ENCODE data around the gene CD7. TPM values are rescaled to one million over a fixed set of nuclear protein-coding genes. Genes with fewer than 3 reads are reported as not detected.
A peak's percentile ranks its signal among the peaks of the same experiment; 100 is the strongest.

CD7 gene
- polyA plus RNA-seq, 1 of the 3 experiments (the other 2 are of a cell fraction), result 0.07 TPM

- DNase-seq, result no peak
- Histone ChIP-seq H2AFZ (ENCODE audit: low read depth) (peak overlapping the region; percentile 79; the same call in 1 of the 2 replicates), H3K27ac (ENCODE audit: low read depth in 2 of 2, low read length in 1 of 2) (peak overlapping the region in 1 of 2 experiments; percentile 95; a peak in 2 of 4 replicates), H3K27me3 (ENCODE audit: insufficient read depth) (no peaks in the 10 kb centered on the region), H3K9me2 (no peaks in the 10 kb centered on the region), H4K20me1 (ENCODE audit: insufficient read depth) (no peaks in the 10 kb centered on the region), H3K9me3 (no peaks in the 10 kb centered on the region), H3K4me1 (ENCODE audit: control insufficient read depth in 1 of 2, insufficient read depth in 2 of 2, low read depth in 1 of 2, low read length in 1 of 2) (peaks cover 15% of the 10 kb centered on the region in 2 experiments; a peak in 2 of 4 replicates), H3F3A (replicated peaks; ENCODE audit: insufficient read depth) (peaks cover 37% of the 10 kb centered on the region), H3K4me3 (ENCODE audit: low read depth in 2 of 2, low read length in 1 of 2) (peak overlapping the region; percentile 75 to 95), H3K36me3 (replicated peaks in 1 of 2; ENCODE audit: control insufficient read depth in 1 of 2, insufficient read depth in 2 of 2, low read length in 1 of 2) (no peaks in the 10 kb centered on the region), H3K79me2 (ENCODE audit: insufficient read depth) (peaks cover 5% of the 10 kb centered on the region), H3K4me2 (peak overlapping the region; percentile 98), H3K9ac (peak overlapping the region; percentile 91)
- ChIA-PET POLR2A (interaction anchor here (0.9 to 3.2 kb wide), 7 partner anchors 8 to 50 kb away, joined by 3 to 48 read pairs (median 7); partner anchors contain the start of gene CSNK1D), CTCF (interaction anchor here (0.9 to 2.2 kb wide), 8 partner anchors 8 to 57 kb away, joined by 3 to 9 read pairs (median 4); partner anchors contain the start of gene CSNK1D)
- TF ChIP-seq USF2 (IDR thresholded peaks at IDR 0.05; ENCODE audit: borderline replicate concordance, low read depth, low read length) (no peak), MAX (IDR thresholded peaks at IDR 0.05; ENCODE audit: low read depth) (no peak), IRF3 (IDR thresholded peaks at IDR 0.05; ENCODE audit: low read depth, low read length) (no peak), TEAD4 (IDR thresholded peaks at IDR 0.05; ENCODE audit: borderline replicate concordance, insufficient read depth) (no peak), SIN3A (IDR thresholded peaks at IDR 0.05; ENCODE audit: borderline replicate concordance, low read depth, low read length) (no peak), YY1 (IDR thresholded peaks at IDR 0.05; ENCODE audit: low read depth) (0 out of 2 replicates have a peak, but pooled peaks have one; percentile 4)
- WGBS (ENCODE audit: low lambda C conversion rate), result 72% methylated on average over 19 of the region's 19 CpGs
Observed at GRCh38 chr17:82291582-82292250, 25.7 kb downstream of the CD7 start.

GRCh38 chr17:82287868-82288801, 29.3 kb downstream of the CD7 start:
- Histone ChIP-seq H3K9me2 (no peaks in the 10 kb centered on the region), H4K20me1 (ENCODE audit: insufficient read depth) (no peaks in the 10 kb centered on the region), H3K36me3 (replicated peaks in 1 of 2; ENCODE audit: control insufficient read depth in 1 of 2, insufficient read depth in 2 of 2, low read length in 1 of 2) (no peaks in the 10 kb centered on the region), H3K9ac (no peak overlapping the region), H3K27ac (ENCODE audit: low read depth in 2 of 2, low read length in 1 of 2) (no peak overlapping the region), H3K79me2 (ENCODE audit: insufficient read depth) (peaks cover 5% of the 10 kb centered on the region; the same call in 1 of the 2 replicates), H3K4me3 (ENCODE audit: low read depth in 2 of 2, low read length in 1 of 2) (no peak overlapping the region), H3K9me3 (no peaks in the 10 kb centered on the region), H3K4me1 (ENCODE audit: control insufficient read depth in 1 of 2, insufficient read depth in 2 of 2, low read depth in 1 of 2, low read length in 1 of 2) (peaks cover 14 to 16% of the 10 kb centered on the region in 2 experiments; a peak in 3 of 4 replicates), H3K27me3 (ENCODE audit: insufficient read depth) (no peaks in the 10 kb centered on the region), H3K4me2 (peak overlapping the region; percentile 24; the same call in 1 of the 2 replicates), H3F3A (replicated peaks; ENCODE audit: insufficient read depth) (peaks cover 16% of the 10 kb centered on the region), H2AFZ (ENCODE audit: low read depth) (no peak overlapping the region)
- ChIA-PET POLR2A (no interaction called here), CTCF (no interaction called here)
- WGBS (ENCODE audit: low lambda C conversion rate), result 60% methylated on average over 17 of the region's 19 CpGs
- no peak for DNase-seq
- TF ChIP-seq MXI1 (IDR thresholded peaks at IDR 0.05; ENCODE audit: low read depth, low read length), result no peak
- no peak for TF ChIP-seq FOXM1 (IDR thresholded peaks at IDR 0.05; ENCODE audit: low read depth)
- no peak for TF ChIP-seq TAF1 (IDR thresholded peaks at IDR 0.05; ENCODE audit: borderline replicate concordance, low read depth, low read length)
- no peak for TF ChIP-seq RFX5 (IDR thresholded peaks at IDR 0.05; ENCODE audit: low read length)
- no peak for TF ChIP-seq SIN3A (IDR thresholded peaks at IDR 0.05; ENCODE audit: borderline replicate concordance, low read depth, low read length)
- no peak for TF ChIP-seq SMC3 (IDR thresholded peaks at IDR 0.05; ENCODE audit: low read depth, low read length)
- no peak for TF ChIP-seq RAD21 (IDR thresholded peaks at IDR 0.05; ENCODE audit: low read length)
- TF ChIP-seq CTCF (IDR thresholded peaks at IDR 0.05), result no peak
- TF ChIP-seq RXRA (IDR thresholded peaks at IDR 0.05; ENCODE audit: borderline replicate concordance, low read depth), result no peak
- no peak for TF ChIP-seq NFIC (IDR thresholded peaks at IDR 0.05; ENCODE audit: borderline replicate concordance)
- TF ChIP-seq ZBTB33 (IDR thresholded peaks at IDR 0.05; ENCODE audit: borderline replicate concordance, low read depth), result no peak
- TF ChIP-seq FOXJ3 (CRISPR knock-in tag; IDR thresholded peaks at IDR 0.05), result no peak

Measured in SK-N-SH (cell line).